22Rv1 (cell line): ENCODE measurements around the gene IQCB1.

Experiments used
- ZFX ChIP-seq: fragments of 450-650 bp; IDR thresholded peaks from 2 replicates; pipeline ENCODE4 v1.6.1; 2017; ENCODE audit warnings: antibody characterized with exemption, borderline replicate concordance
- TF ChIP-seq, protein P1 (sequence below): fragments of 450-650 bp; IDR thresholded peaks from 2 replicates; pipeline ENCODE4 v1.5.1; 2017; ENCODE audit warnings: mild to moderate bottlenecking

DNA sequence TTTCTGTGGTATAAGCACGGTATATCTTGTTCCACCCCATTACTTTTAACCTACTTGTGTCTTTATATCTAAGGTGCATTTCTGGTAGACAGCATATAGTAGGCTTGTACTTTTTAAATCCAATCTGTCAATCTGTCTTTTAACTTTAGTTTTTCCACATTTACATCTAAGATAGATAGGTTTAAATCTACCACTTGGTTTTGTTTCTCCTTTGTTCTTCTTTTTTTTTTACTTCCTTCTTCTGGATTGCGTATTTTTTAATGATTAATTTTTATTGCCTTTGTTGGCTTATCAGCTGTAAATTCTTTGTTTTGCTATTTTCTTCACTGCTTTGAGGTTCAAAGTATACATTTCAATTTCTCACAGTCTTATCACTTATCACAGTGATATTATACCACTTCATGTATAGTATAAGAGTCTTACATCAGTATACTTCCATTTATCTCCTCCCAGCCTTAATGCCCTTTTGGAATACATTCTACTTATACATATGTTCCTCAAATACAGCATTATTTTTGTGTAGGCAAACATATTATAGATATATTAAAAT lies 31.0 kb downstream of the IQCB1 start:
- TF ChIP-seq, protein P1, sequence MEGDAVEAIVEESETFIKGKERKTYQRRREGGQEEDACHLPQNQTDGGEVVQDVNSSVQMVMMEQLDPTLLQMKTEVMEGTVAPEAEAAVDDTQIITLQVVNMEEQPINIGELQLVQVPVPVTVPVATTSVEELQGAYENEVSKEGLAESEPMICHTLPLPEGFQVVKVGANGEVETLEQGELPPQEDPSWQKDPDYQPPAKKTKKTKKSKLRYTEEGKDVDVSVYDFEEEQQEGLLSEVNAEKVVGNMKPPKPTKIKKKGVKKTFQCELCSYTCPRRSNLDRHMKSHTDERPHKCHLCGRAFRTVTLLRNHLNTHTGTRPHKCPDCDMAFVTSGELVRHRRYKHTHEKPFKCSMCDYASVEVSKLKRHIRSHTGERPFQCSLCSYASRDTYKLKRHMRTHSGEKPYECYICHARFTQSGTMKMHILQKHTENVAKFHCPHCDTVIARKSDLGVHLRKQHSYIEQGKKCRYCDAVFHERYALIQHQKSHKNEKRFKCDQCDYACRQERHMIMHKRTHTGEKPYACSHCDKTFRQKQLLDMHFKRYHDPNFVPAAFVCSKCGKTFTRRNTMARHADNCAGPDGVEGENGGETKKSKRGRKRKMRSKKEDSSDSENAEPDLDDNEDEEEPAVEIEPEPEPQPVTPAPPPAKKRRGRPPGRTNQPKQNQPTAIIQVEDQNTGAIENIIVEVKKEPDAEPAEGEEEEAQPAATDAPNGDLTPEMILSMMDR = no peak
- no peak for TF ChIP-seq ZFX
